GM12865 (cell line): ENCODE results near the gene SLC1A4.

Source experiments
- DNase-seq: peaks from one replicate; pipeline ENCODE4 v3.0.0; 2010; ENCODE audit warnings: low read depth
- H3K4me3 ChIP-seq: 2 replicates; pipeline ENCODE4 v1.5.1; 2011; ENCODE audit warnings: mild to moderate bottlenecking, low read depth, low read length, control low read depth
- TF ChIP-seq, protein P1 (sequence below): IDR thresholded peaks from 2 replicates; pipeline ENCODE4 v1.5.1; 2011; ENCODE audit warnings: low read length, control low read depth, low read depth, inconsistent platforms; ENCODE audit not compliant: insufficient read depth; ENCODE audit errors: missing control alignments

The SLC1A4 gene

GRCh38 chr2:64945973-64946768 lies 43.0 kb upstream of the SLC1A4 start:
- peak; percentile 94 for DNase-seq
- TF ChIP-seq, protein P1, sequence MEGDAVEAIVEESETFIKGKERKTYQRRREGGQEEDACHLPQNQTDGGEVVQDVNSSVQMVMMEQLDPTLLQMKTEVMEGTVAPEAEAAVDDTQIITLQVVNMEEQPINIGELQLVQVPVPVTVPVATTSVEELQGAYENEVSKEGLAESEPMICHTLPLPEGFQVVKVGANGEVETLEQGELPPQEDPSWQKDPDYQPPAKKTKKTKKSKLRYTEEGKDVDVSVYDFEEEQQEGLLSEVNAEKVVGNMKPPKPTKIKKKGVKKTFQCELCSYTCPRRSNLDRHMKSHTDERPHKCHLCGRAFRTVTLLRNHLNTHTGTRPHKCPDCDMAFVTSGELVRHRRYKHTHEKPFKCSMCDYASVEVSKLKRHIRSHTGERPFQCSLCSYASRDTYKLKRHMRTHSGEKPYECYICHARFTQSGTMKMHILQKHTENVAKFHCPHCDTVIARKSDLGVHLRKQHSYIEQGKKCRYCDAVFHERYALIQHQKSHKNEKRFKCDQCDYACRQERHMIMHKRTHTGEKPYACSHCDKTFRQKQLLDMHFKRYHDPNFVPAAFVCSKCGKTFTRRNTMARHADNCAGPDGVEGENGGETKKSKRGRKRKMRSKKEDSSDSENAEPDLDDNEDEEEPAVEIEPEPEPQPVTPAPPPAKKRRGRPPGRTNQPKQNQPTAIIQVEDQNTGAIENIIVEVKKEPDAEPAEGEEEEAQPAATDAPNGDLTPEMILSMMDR, result no peak
- H3K4me3 ChIP-seq, result peak overlapping the region; percentile 66

DNA sequence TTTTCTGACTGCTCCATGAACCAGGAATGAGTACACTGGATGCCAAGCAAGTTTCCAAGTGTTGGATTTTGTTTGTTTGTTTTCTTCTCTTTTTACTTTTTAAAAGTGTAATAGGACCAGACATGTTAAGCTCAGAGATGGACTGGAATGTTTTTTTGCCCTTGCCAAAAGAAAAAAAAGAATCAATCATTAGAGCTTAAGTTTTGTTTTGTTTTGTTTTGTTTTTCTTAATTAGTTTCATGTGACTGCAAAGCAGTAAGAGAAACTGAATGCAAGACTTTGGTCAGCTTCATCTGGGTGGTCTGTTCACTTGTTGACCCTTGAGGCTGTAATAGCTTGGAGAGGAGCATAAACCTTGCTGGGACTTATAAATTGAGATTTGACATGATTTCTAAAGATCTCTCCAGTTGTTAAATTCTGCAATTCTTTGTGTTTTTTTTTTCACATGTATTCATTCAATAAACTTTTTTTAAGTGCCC lies 42.4 kb upstream of the SLC1A4 start:
- DNase-seq, result no peak
- H3K4me3 ChIP-seq, result peak overlapping the region; percentile 66
- TF ChIP-seq, protein P1, result no peak

GRCh38 chr2:64947885-64948284 lies 41.3 kb upstream of the SLC1A4 start:
- DNase-seq, result no peak
- TF ChIP-seq, protein P1, result no peak
- H3K4me3 ChIP-seq, result no peak overlapping the region

- DNase-seq, result peak; percentile 69
- H3K4me3 ChIP-seq, result peak overlapping the region; percentile 15; the same call in 1 of the 2 replicates
- TF ChIP-seq, protein P1, result no peak
Observed at GRCh38 chr2:64950226-64951160, 38.7 kb upstream of the SLC1A4 start.

DNA sequence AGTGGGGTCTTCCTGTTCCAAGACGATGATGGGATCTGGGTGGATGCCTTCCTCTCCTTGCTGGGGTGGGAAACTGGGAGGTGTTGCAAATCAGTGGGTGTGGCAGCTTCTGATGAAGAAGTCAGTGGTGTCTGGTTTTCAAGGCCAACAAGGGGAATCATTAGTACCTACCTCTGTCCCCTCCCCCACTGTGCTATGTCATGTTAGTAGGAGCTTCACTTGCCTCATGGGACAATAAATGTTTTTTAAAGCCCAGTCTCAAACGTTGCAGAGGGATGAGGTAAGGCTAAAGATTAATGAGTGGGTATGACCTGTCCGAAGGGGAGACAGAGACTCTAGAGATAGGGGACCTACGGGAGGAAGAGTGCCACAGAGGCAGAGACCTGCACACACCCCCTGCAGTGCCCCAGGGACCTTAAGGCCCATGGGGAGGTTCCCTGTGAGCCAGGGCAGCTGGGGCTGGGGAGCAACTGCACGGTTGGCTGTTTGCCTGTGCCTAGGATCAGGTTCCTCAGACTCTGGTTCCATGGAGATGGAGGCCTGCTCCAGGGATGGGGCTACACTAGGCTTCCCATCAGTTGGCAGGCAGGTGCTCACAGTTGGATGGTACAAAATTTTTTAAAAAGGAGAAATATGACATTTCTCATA lies 37.8 kb upstream of the SLC1A4 start:
- H3K4me3 ChIP-seq, result no peak overlapping the region
- TF ChIP-seq, protein P1, result no peak
- DNase-seq, result peak; percentile 21

- TF ChIP-seq, protein P1, result no peak
- no peak for DNase-seq
- no peak overlapping the region for H3K4me3 ChIP-seq
Observed at GRCh38 chr2:64952096-64952495, 37.1 kb upstream of the SLC1A4 start.
